Measurements from ENCODE around the gene PRKCA. TPM values are rescaled to one million over a fixed set of nuclear protein-coding genes. Genes with fewer than 3 reads are reported as not detected.
A peak's percentile ranks its signal among the peaks of the same experiment; 100 is the strongest.

PRKCA gene
- total and polyA plus RNA-seq, 2 of the 13 experiments (the other 11 are each of a cell fraction or from before 2014, with no cell fraction given), result 18.5 to 21.5 TPM

GRCh38 chr17:66611397-66611796, 309.0 kb downstream of the PRKCA start:
- CTCF ChIA-PET (ENCODE audit: low intra/inter-chr PET ratio, low total read pairs), result no interaction called here
- no peak for TF ChIP-seq MBNL3 (CRISPR knock-in tag; conservative IDR thresholded peaks at IDR 0.05)
- 0 out of 2 replicates have a peak, but pooled peaks have one; percentile 29 for TF ChIP-seq STAT6 (CRISPR knock-in tag; IDR thresholded peaks at IDR 0.05; ENCODE audit: borderline replicate concordance)
- 0 out of 2 replicates have a peak, but pooled peaks have one; percentile 19 for TF ChIP-seq MNT (IDR thresholded peaks at IDR 0.05)

GRCh38 chr17:66612993-66613392, 310.6 kb downstream of the PRKCA start:
- Histone ChIP-seq H3K4me3 (replicated peaks in 1 of 3; ENCODE audit: insufficient read depth in 1 of 3, low read depth in 2 of 3, low read length in 3 of 3) (no peak overlapping the region), H3K36me3 (replicated peaks in 1 of 2; ENCODE audit: control insufficient read depth in 1 of 2, insufficient read depth in 2 of 2, low read length in 2 of 2) (peaks cover 0 to 1% of the 10 kb centered on the region in 2 experiments; a peak in 2 of 5 replicates), H3K27ac (ENCODE audit: extremely low read length, insufficient read depth, low read length) (no peak overlapping the region), H3K9me3 (ENCODE audit: low read length) (no peaks in the 10 kb centered on the region), H3K9ac (ENCODE audit: insufficient read depth, low read depth, low read length) (no peak overlapping the region), H3K4me1 (ENCODE audit: insufficient read depth, low read length) (peaks cover 16% of the 10 kb centered on the region), H3K4me2 (ENCODE audit: low read depth, low read length) (no peak overlapping the region), H3K27me3 (ENCODE audit: control insufficient read depth in 1 of 2, insufficient read depth in 2 of 2, low read length in 2 of 2) (no peaks in the 10 kb centered on the region), H2AFZ (ENCODE audit: low read length) (no peak overlapping the region), H4K20me1 (ENCODE audit: insufficient read depth, low read length) (no peaks in the 10 kb centered on the region), H3K79me2 (ENCODE audit: insufficient read depth, low read length) (no peaks in the 10 kb centered on the region)
- ChIA-PET CTCF (ENCODE audit: low intra/inter-chr PET ratio, low total read pairs) (no interaction called here), POLR2A (no interaction called here)
- DNase-seq (ENCODE audit: low spot score) (no peak), ATAC-seq (no peak), FAIRE-seq (no peak)
- no TSS peak for BruUV-seq (replicated peaks)
- WGBS (ENCODE audit: low lambda C conversion rate), result 95% methylated on average over 4 of the region's 4 CpGs
- intact Hi-C loops (cut with micrococcal nuclease; ENCODE audit: unreplicated experiment) (no loop called here), in situ Hi-C loops (cut with HindIII; ENCODE audit: extremely low pct_ligation_motif_present, low pct_unique_long_range_greater_than_20kb) (no loop called here)
- TF ChIP-seq ZFYVE20 (CRISPR knock-in tag; IDR thresholded peaks at IDR 0.05; ENCODE audit: borderline replicate concordance, low read depth), result no peak
- TF ChIP-seq ELF1 (CRISPR knock-in tag; IDR thresholded peaks at IDR 0.05), result no peak
- no peak for TF ChIP-seq ZNF263 (CRISPR knock-in tag; IDR thresholded peaks at IDR 0.05)
- no peak for TF ChIP-seq HINFP (CRISPR knock-in tag; IDR thresholded peaks at IDR 0.05; ENCODE audit: low read depth)
- TF ChIP-seq GMEB1 (CRISPR knock-in tag; IDR thresholded peaks at IDR 0.05; ENCODE audit: borderline replicate concordance), result no peak
- no peak for TF ChIP-seq GLMP (CRISPR knock-in tag; IDR thresholded peaks at IDR 0.05; ENCODE audit: borderline replicate concordance)

More at GRCh38 chr17:66611397-66611796, 309.0 kb downstream of the PRKCA start:
- Histone ChIP-seq H3K9me3 (ENCODE audit: low read length) (no peaks in the 10 kb centered on the region), H3K27me3 (ENCODE audit: control insufficient read depth in 1 of 2, insufficient read depth in 2 of 2, low read length in 2 of 2) (no peaks in the 10 kb centered on the region), H3K79me2 (ENCODE audit: insufficient read depth, low read length) (no peaks in the 10 kb centered on the region), H4K20me1 (ENCODE audit: insufficient read depth, low read length) (no peaks in the 10 kb centered on the region), H3K4me1 (ENCODE audit: insufficient read depth, low read length) (peaks cover 16% of the 10 kb centered on the region), H3K4me2 (ENCODE audit: low read depth, low read length) (no peak overlapping the region), H3K27ac (ENCODE audit: extremely low read length, insufficient read depth, low read length) (no peak overlapping the region), H3K9ac (ENCODE audit: insufficient read depth, low read depth, low read length) (no peak overlapping the region), H3K36me3 (replicated peaks in 1 of 2; ENCODE audit: control insufficient read depth in 1 of 2, insufficient read depth in 2 of 2, low read length in 2 of 2) (peaks cover 0 to 2% of the 10 kb centered on the region in 2 experiments; a peak in 1 of 5 replicates), H2AFZ (ENCODE audit: low read length) (no peak overlapping the region), H3K4me3 (replicated peaks in 1 of 3; ENCODE audit: insufficient read depth in 1 of 3, low read depth in 2 of 3, low read length in 3 of 3) (no peak overlapping the region)
- no peak for DNase-seq (ENCODE audit: low spot score)
- FAIRE-seq, result no peak
- POLR2A ChIA-PET, result no interaction called here
- intact Hi-C loops (cut with micrococcal nuclease; ENCODE audit: unreplicated experiment), result no loop called here
- no peak for ATAC-seq
- no TSS peak for BruUV-seq (replicated peaks)
- in situ Hi-C loops (cut with HindIII; ENCODE audit: extremely low pct_ligation_motif_present, low pct_unique_long_range_greater_than_20kb), result no loop called here

All from HepG2 (cell line).